Peyer's patch (tissue), 4 donors: ENCODE results near the gene TCF7L2. TPM values are rescaled to one million over a fixed set of nuclear protein-coding genes. Genes with fewer than 3 reads are reported as not detected.
"Not testable (repeated sequence)": the region's sequence is repeated elsewhere in the genome, so short reads cannot be mapped to it uniquely, and the experiment has no call there.

ENCODE experiments used
- DNase-seq, 3 donors: peaks; one replicate each; pipeline ENCODE4 v3.0.0-alpha.2; 2017 to 2019
- H3K27ac ChIP-seq, 4 donors: fragments of 200-600 bp; sonication (generic); one replicate each; pipeline ENCODE4 v1.5.1; 2016 to 2019
- H3K27me3 ChIP-seq, 2 donors: fragments of 200-600 bp; sonication (generic); one replicate each; pipeline ENCODE4 v1.5.1; 2019
- H3K36me3 ChIP-seq, 3 donors: fragments of 200-600 bp; sonication (generic); one replicate each; pipeline ENCODE4 v1.5.1; 2016 to 2019
- H3K4me1 ChIP-seq, 4 donors: fragments of 200-600 bp; sonication (generic); one replicate each; pipeline ENCODE4 v1.5.1; 2016 to 2019
- H3K4me3 ChIP-seq, 4 donors: fragments of 200-600 bp; sonication (generic); 1 replicate in 3 of 4; 2 replicates in 1 of 4; pipeline ENCODE4 v1.5.1; 2016 to 2019; ENCODE audit warnings: mild to moderate bottlenecking in 1 of 4
- H3K9me3 ChIP-seq, 4 donors: fragments of 200-600 bp; sonication (generic); one replicate each; pipeline ENCODE4 v1.5.1; 2016 to 2019; ENCODE audit warnings: mild to moderate bottlenecking in 1 of 4
- POLR2A ChIP-seq, 2 donors: fragments of 450-650 bp; IDR thresholded peaks; one replicate each; pipeline ENCODE4 v1.5.1; 2017; ENCODE audit warnings: antibody characterized with exemption in 2 of 2, mild to moderate bottlenecking in 2 of 2, moderate library complexity in 2 of 2
- total RNA-seq, 4 donors: library from RNA; depleted of rRNA; stranded (reverse); fragments of >200 nt; gene quantifications; one replicate each; pipeline ENCODE4 v1.1.0, GENCODE V29; 2016
- TF ChIP-seq, protein P1 (sequence below), 6 experiments: fragments of 450-650 bp in 4 of 6; fragments of 200-600 bp in 2 of 6; sonication (generic) in 1 of 6; IDR thresholded peaks; one replicate each; pipeline ENCODE4 v1.5.1; 2017 to 2019; ENCODE audit warnings: antibody characterized with exemption in 6 of 6, mild to moderate bottlenecking in 3 of 6, moderate library complexity in 1 of 6

Gene TCF7L2
- total RNA-seq, 4 donors from 2014 or later = 72.3 to 148 (median 93.0) TPM

GRCh38 chr10:113108948-113109347 is 158.9 kb downstream of the TCF7L2 start:
- DNase-seq = no peak
- H3K36me3 ChIP-seq = no peaks in the 10 kb centered on the region
- H3K27ac ChIP-seq = no peak overlapping the region
- TF ChIP-seq, protein P1, sequence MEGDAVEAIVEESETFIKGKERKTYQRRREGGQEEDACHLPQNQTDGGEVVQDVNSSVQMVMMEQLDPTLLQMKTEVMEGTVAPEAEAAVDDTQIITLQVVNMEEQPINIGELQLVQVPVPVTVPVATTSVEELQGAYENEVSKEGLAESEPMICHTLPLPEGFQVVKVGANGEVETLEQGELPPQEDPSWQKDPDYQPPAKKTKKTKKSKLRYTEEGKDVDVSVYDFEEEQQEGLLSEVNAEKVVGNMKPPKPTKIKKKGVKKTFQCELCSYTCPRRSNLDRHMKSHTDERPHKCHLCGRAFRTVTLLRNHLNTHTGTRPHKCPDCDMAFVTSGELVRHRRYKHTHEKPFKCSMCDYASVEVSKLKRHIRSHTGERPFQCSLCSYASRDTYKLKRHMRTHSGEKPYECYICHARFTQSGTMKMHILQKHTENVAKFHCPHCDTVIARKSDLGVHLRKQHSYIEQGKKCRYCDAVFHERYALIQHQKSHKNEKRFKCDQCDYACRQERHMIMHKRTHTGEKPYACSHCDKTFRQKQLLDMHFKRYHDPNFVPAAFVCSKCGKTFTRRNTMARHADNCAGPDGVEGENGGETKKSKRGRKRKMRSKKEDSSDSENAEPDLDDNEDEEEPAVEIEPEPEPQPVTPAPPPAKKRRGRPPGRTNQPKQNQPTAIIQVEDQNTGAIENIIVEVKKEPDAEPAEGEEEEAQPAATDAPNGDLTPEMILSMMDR (IDR thresholded peaks at IDR 0.05) = no peak
- no peak for TF ChIP-seq POLR2A (IDR thresholded peaks at IDR 0.05)
- no peaks in the 10 kb centered on the region for H3K9me3 ChIP-seq
- H3K4me1 ChIP-seq = peaks cover 0 to 11% (median 1%) of the 10 kb centered on the region in 4 donors
- no peak overlapping the region for H3K4me3 ChIP-seq
- no peaks in the 10 kb centered on the region for H3K27me3 ChIP-seq

DNA sequence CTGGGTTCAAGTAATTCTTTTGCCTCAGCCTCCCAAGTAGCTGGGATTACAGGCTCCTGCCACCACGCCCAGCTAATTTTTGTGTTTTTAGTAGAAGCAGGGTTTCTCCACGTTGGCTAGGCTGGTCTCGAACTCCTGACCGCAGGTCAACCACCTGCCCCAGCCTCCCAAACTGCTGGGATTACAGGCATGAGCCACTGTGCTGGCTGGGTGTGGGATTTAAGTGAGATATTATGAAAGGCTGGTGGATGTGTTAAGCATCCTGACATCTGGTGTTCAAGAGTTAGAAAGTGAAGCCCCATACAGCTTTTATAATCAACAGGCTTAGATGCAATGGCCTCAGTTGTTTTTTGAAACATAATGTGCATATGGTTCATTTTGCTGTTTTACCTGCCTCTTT is 159.4 kb downstream of the TCF7L2 start:
- H3K36me3 ChIP-seq, DNase-seq: not testable (repeated sequence)
- H3K4me1 ChIP-seq = peaks cover 0 to 11% (median 1%) of the 10 kb centered on the region in 4 donors

DNA sequence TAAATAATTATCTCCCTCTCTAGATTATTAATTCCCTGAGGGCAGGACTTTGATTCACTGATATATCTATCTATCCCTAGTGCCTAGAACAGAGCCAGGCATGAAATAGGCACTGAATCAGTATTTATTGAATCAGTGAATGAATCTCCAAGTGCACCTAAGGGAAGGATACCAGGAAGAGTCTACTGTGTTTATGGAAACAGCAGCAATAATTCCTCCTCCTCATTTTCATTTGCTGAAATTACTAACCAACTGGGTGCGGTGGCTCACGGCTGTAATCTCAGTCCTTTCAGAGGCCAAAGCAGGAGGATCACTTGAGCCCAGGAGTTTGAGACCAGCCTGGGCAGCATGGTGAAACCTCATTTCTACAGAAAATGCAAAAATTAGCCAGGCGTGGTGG is 161.2 kb downstream of the TCF7L2 start:
- Histone ChIP-seq H3K4me3 (no peak overlapping the region), H3K4me1 (peaks cover 0 to 7% (median 1%) of the 10 kb centered on the region in 4 donors), H3K9me3 (no peaks in the 10 kb centered on the region), H3K36me3 (no peaks in the 10 kb centered on the region), H3K27me3 (no peaks in the 10 kb centered on the region), H3K27ac (no peak overlapping the region)
- no peak for DNase-seq
- TF ChIP-seq, protein P1 (IDR thresholded peaks at IDR 0.05) = no peak
- TF ChIP-seq POLR2A (IDR thresholded peaks at IDR 0.05) = no peak

More for the DNA sequence above, 159.4 kb downstream of the TCF7L2 start:
- not testable (repeated sequence) for H3K9me3 ChIP-seq, H3K27ac ChIP-seq, H3K27me3 ChIP-seq, H3K4me3 ChIP-seq

GRCh38 chr10:113111900-113112853 is 162.1 kb downstream of the TCF7L2 start:
- Histone ChIP-seq H3K27ac (no peak overlapping the region), H3K27me3 (no peaks in the 10 kb centered on the region), H3K4me3 (no peak overlapping the region), H3K36me3 (no peaks in the 10 kb centered on the region), H3K9me3 (no peaks in the 10 kb centered on the region), H3K4me1 (peaks cover 0 to 7% (median 1%) of the 10 kb centered on the region in 4 donors)
- no peak for DNase-seq
- TF ChIP-seq, protein P1 (IDR thresholded peaks at IDR 0.05) = no peak
- TF ChIP-seq POLR2A (IDR thresholded peaks at IDR 0.05) = no peak

DNA sequence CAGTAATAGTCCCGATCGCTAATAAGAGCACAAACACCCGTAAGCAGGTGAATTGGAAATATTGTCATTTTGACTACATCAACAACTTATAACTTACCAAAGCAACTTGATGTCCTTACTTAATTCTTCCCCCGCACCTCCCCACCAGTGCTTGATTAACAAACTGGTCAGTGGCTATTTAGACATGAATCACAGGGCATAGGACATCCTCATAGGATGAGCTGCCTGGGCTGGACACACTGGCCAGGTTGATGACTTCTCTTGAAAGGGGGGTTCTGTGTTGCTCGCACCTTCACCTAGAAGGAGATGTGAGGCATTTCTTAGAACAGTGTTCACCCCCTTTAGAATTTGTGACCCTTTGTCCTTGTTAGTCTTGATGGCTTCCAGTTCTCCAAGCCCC is 163.2 kb downstream of the TCF7L2 start:
- H3K9me3 ChIP-seq = no peaks in the 10 kb centered on the region
- no peak overlapping the region for H3K27ac ChIP-seq

DNA sequence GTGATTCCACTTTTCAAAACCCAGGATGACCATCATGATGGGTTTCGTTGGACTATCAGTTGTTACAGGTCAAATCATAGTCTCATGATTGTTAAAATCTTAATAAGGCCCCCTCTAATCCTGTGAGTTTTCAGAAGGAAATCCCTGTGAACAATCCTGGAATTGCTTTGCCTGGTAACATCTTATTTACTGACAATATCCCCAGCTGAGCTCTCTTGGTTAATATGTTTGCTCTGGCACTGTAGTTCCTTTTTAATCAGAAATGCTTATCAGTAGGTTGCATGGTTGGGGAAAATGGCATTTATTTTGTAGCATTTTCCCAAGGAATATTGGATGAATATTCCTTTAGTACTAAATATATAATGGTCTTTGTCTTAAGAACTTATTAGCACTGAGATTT is 163.9 kb downstream of the TCF7L2 start:
- no peaks in the 10 kb centered on the region for H3K36me3 ChIP-seq
- H3K27ac ChIP-seq = no peak overlapping the region
- peaks cover 0 to 7% (median 1%) of the 10 kb centered on the region in 4 donors for H3K4me1 ChIP-seq
- H3K27me3 ChIP-seq = no peaks in the 10 kb centered on the region
- TF ChIP-seq, protein P1 (IDR thresholded peaks at IDR 0.05) = no peak
- no peak for TF ChIP-seq POLR2A (IDR thresholded peaks at IDR 0.05)
- no peak for DNase-seq
- H3K9me3 ChIP-seq = no peaks in the 10 kb centered on the region
- no peak overlapping the region for H3K4me3 ChIP-seq

More for the DNA sequence above, 163.2 kb downstream of the TCF7L2 start:
- DNase-seq = no peak
- TF ChIP-seq, protein P1 (IDR thresholded peaks at IDR 0.05) = no peak
- TF ChIP-seq POLR2A (IDR thresholded peaks at IDR 0.05) = no peak
- H3K36me3 ChIP-seq = no peaks in the 10 kb centered on the region
- no peaks in the 10 kb centered on the region for H3K27me3 ChIP-seq
- H3K4me3 ChIP-seq = no peak overlapping the region
- peaks cover 0 to 7% (median 1%) of the 10 kb centered on the region in 4 donors for H3K4me1 ChIP-seq
